ENCODE results near the gene USP12. TPM values are rescaled to one million over a fixed set of nuclear protein-coding genes. Genes with fewer than 3 reads are reported as not detected.
A peak's percentile ranks its signal among the peaks of the same experiment; 100 is the strongest.

Gene USP12
- total RNA-seq, 4 donors from 2014 or later = 28.7 to 31.2 (median 29.7) TPM

GRCh38 chr13:27026396-27026795, 145.2 kb downstream of the USP12 start:
- TF ChIP-seq POLR2A (IDR thresholded peaks at IDR 0.05) (no peak), CTCF (IDR thresholded peaks at IDR 0.05) (no peak)

GRCh38 chr13:27024776-27025492, 146.7 kb downstream of the USP12 start:
- Histone ChIP-seq H3K9me3 (no peaks in the 10 kb centered on the region), H3K4me3 (no peak overlapping the region), H3K4me1 (peaks cover 0 to 10% (median 0%) of the 10 kb centered on the region in 4 donors), H3K27ac (peak overlapping the region in 1 of 4 donors; percentile 4), H3K36me3 (no peaks in the 10 kb centered on the region), H3K27me3 (no peaks in the 10 kb centered on the region)
- TF ChIP-seq CTCF (IDR thresholded peaks at IDR 0.05) (no peak), POLR2A (IDR thresholded peaks at IDR 0.05) (no peak)
- DNase-seq = no peak

More at GRCh38 chr13:27026396-27026795, 145.2 kb downstream of the USP12 start:
- no peaks in the 10 kb centered on the region for H3K9me3 ChIP-seq
- no peak for DNase-seq
- no peak overlapping the region for H3K4me3 ChIP-seq
- peaks cover 0 to 10% (median 0%) of the 10 kb centered on the region in 4 donors for H3K4me1 ChIP-seq
- no peaks in the 10 kb centered on the region for H3K27me3 ChIP-seq
- H3K27ac ChIP-seq = no peak overlapping the region
- no peaks in the 10 kb centered on the region for H3K36me3 ChIP-seq

- Histone ChIP-seq H3K27me3 (no peaks in the 10 kb centered on the region), H3K36me3 (no peaks in the 10 kb centered on the region), H3K27ac (peak overlapping the region in 1 of 4 donors; percentile 59), H3K9me3 (no peaks in the 10 kb centered on the region), H3K4me3 (no peak overlapping the region), H3K4me1 (peaks cover 0 to 10% (median 0%) of the 10 kb centered on the region in 4 donors)
- TF ChIP-seq CTCF (IDR thresholded peaks at IDR 0.05) (no peak), POLR2A (IDR thresholded peaks at IDR 0.05) (no peak)
- DNase-seq = no peak
Observed at GRCh38 chr13:27024074-27024461, 147.5 kb downstream of the USP12 start.

- no peak for TF ChIP-seq POLR2A (IDR thresholded peaks at IDR 0.05)
- no peak for TF ChIP-seq CTCF (IDR thresholded peaks at IDR 0.05)
- H3K27me3 ChIP-seq = no peaks in the 10 kb centered on the region
- H3K9me3 ChIP-seq = no peaks in the 10 kb centered on the region
- H3K4me1 ChIP-seq = peaks cover 0 to 10% (median 0%) of the 10 kb centered on the region in 4 donors
- no peak overlapping the region for H3K4me3 ChIP-seq
- no peaks in the 10 kb centered on the region for H3K36me3 ChIP-seq
- DNase-seq = no peak
- H3K27ac ChIP-seq = peak overlapping the region in 1 of 4 donors; percentile 59
Observed at GRCh38 chr13:27023385-27024073, 148.1 kb downstream of the USP12 start.

GRCh38 chr13:27022571-27023311, 148.9 kb downstream of the USP12 start:
- H3K36me3 ChIP-seq = no peaks in the 10 kb centered on the region
- no peaks in the 10 kb centered on the region for H3K27me3 ChIP-seq
- TF ChIP-seq CTCF (IDR thresholded peaks at IDR 0.05) = no peak
- TF ChIP-seq POLR2A (IDR thresholded peaks at IDR 0.05) = no peak
- H3K4me1 ChIP-seq = peaks cover 0 to 10% (median 0%) of the 10 kb centered on the region in 4 donors
- peak overlapping the region in 2 of 4 donors; percentile 25 to 59 for H3K27ac ChIP-seq
- no peaks in the 10 kb centered on the region for H3K9me3 ChIP-seq
- no peak overlapping the region for H3K4me3 ChIP-seq
- no peak for DNase-seq

Measured in Peyer's patch (tissue), 4 donors.